Coronary artery (tissue), 2 donors: ENCODE measurements around the gene WDR47.
A peak's percentile ranks its signal among the peaks of the same experiment; 100 is the strongest.
"Not testable (repeated sequence)": the region's sequence is repeated elsewhere in the genome, so short reads cannot be mapped to it uniquely, and the experiment has no call there.

Experiments
- DNase-seq: peaks from one replicate; pipeline ENCODE4 v3.0.0-alpha.2; 2017; ENCODE audit warnings: low spot score
- H3K27ac ChIP-seq, 2 donors: fragments of 200-600 bp; sonication (generic); one replicate each; pipeline ENCODE4 v1.5.1; 2016 to 2019
- H3K4me3 ChIP-seq: fragments of 200-600 bp; sonication (generic); 2 replicates; pipeline ENCODE4 v1.5.1; 2016; ENCODE audit warnings: mild to moderate bottlenecking, moderate library complexity
- TF ChIP-seq, protein P1 (sequence below): fragments of 200-600 bp; sonication (generic); IDR thresholded peaks from one replicate; pipeline ENCODE4 v1.5.1; 2019; ENCODE audit warnings: antibody characterized with exemption

WDR47 gene

GRCh38 chr1:109011335-109011734, 30.6 kb downstream of the WDR47 start:
- no peak for DNase-seq
- H3K27ac ChIP-seq = no peak overlapping the region
- TF ChIP-seq, protein P1, sequence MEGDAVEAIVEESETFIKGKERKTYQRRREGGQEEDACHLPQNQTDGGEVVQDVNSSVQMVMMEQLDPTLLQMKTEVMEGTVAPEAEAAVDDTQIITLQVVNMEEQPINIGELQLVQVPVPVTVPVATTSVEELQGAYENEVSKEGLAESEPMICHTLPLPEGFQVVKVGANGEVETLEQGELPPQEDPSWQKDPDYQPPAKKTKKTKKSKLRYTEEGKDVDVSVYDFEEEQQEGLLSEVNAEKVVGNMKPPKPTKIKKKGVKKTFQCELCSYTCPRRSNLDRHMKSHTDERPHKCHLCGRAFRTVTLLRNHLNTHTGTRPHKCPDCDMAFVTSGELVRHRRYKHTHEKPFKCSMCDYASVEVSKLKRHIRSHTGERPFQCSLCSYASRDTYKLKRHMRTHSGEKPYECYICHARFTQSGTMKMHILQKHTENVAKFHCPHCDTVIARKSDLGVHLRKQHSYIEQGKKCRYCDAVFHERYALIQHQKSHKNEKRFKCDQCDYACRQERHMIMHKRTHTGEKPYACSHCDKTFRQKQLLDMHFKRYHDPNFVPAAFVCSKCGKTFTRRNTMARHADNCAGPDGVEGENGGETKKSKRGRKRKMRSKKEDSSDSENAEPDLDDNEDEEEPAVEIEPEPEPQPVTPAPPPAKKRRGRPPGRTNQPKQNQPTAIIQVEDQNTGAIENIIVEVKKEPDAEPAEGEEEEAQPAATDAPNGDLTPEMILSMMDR = no peak

GRCh38 chr1:108996622-108997021, 45.3 kb downstream of the WDR47 start:
- H3K27ac ChIP-seq, H3K4me3 ChIP-seq, DNase-seq: not testable (repeated sequence)

More at GRCh38 chr1:109011335-109011734, 30.6 kb downstream of the WDR47 start:
- H3K4me3 ChIP-seq = no peak overlapping the region

DNA sequence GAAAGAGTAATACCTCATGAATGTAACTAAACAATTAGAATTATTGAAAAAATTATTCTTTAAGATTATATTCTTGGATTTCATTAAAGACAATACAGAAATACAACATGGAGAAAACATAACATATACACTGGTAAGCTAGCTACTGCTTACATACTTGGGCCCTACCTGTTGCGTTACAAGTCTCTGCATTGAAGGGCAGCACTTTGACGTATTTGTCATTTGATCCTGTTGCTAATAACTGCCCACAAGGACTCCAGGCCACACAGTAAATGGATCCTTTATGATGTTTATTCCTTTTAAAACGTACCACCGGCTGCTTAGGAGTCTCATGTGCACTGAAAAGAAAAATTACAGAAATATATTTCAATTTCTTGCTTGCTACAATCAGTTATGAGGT, 58.8 kb downstream of the WDR47 start:
- Histone ChIP-seq H3K27ac (no peak overlapping the region), H3K4me3 (no peak overlapping the region)
- TF ChIP-seq, protein P1 = no peak
- no peak for DNase-seq

DNA sequence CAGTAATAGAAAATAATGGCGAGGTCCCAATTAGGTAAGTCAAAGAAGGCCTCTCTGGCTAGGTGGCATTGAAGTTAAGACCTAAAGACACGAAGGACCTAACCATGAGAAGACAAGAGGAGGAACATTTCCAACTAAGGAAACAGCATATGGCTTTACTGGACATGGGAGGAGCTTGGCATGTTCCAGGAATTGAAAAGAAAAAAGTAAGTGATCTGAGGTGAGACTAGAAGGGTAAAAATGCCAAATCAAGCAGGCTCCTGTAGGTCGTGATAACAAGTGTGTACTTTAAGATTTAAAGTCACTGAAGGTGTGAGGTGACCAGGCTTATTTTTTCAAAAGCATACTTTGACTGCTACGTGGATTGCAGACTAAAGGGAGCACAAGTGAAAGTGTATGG, 65.2 kb downstream of the WDR47 start:
- TF ChIP-seq, protein P1 = no peak
- H3K4me3 ChIP-seq = no peak overlapping the region
- H3K27ac ChIP-seq = no peak overlapping the region
- no peak for DNase-seq

- H3K4me3 ChIP-seq = no peak overlapping the region
- no peak for DNase-seq
- TF ChIP-seq, protein P1 = no peak
- H3K27ac ChIP-seq = no peak overlapping the region
Measured at GRCh38 chr1:108972951-108973350, 69.0 kb downstream of the WDR47 start.

GRCh38 chr1:108969346-108969745, 72.6 kb downstream of the WDR47 start:
- no peak overlapping the region for H3K27ac ChIP-seq
- H3K4me3 ChIP-seq = no peak overlapping the region
- TF ChIP-seq, protein P1 = no peak
- DNase-seq = no peak

DNA sequence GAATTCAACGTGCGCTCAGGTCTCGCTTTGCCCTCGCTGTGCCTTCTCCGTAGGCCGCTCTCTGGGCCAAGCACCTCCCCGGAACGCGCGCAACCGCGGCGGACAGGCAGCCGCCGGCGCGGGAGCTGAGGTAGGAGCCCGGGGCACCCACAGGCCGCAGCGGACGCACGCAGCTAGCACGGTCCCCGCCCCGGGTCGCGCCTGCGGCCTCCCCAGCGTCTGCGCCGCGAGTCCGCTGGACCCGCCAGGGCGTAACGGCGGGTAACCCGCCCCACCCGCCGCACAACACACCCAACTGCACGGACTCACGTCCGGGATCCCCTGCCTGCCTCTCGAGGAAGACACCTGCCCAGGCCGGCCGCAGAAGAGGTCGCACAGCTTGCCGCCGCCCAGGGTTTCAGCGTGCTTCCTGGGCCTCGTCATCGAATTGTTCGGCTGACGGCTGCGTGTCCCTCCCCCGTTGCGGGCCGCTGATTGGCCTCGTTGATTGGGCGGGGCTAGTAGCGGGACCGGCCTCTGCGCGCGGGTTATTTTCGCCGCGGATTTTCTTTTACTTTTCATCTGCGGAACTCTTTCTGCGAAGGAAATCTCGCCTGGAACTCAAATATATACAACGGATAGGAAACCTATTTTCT, 78.7 kb downstream of the WDR47 start, which contains the start of gene CLCC1:
Gene CLCC1, minus strand, starts transcription at position 433 of the 635 bp plus-strand sequence. CDS start 13,047 bp downstream, outside the sequence.
- DNase-seq = peak; percentile 96
- Histone ChIP-seq H3K27ac (peak within 1 kb of the TSS; percentile 90 to 99), H3K4me3 (peak within 1 kb of the TSS; percentile 96)
- TF ChIP-seq, protein P1 = no peak
